22Rv1 (cell line): ENCODE data around the gene PAK3.

Source experiments
- H3K27ac ChIP-seq: fragments of 450-650 bp; 2 replicates; pipeline ENCODE4 v1.5.1; 2017
- ZFX ChIP-seq: fragments of 450-650 bp; IDR thresholded peaks from 2 replicates; pipeline ENCODE4 v1.6.1; 2017; ENCODE audit warnings: antibody characterized with exemption, borderline replicate concordance
- TF ChIP-seq, protein P1 (sequence below): fragments of 450-650 bp; IDR thresholded peaks from 2 replicates; pipeline ENCODE4 v1.5.1; 2017; ENCODE audit warnings: mild to moderate bottlenecking

Gene PAK3

DNA sequence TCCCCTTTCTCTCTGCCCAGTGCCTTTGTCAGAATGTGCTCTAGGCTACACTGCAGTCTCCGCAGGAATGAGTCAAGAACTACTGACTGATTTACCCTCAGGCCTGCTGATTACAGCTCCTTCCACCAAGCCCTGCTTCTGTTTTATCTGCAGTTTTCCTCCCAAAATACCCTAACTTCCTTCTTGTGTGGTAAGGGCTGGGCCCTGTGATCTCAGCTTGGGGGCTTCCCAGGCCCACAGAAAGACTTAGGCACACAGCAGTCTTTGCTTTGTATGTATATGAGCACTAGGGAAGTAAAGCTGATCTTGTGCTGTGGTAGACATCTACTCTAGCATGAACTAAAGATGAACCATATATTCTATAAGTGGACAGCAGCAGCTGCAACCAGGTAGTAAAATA is 18.8 kb downstream of the PAK3 start:
- H3K27ac ChIP-seq: no peak overlapping the region
- TF ChIP-seq, protein P1, sequence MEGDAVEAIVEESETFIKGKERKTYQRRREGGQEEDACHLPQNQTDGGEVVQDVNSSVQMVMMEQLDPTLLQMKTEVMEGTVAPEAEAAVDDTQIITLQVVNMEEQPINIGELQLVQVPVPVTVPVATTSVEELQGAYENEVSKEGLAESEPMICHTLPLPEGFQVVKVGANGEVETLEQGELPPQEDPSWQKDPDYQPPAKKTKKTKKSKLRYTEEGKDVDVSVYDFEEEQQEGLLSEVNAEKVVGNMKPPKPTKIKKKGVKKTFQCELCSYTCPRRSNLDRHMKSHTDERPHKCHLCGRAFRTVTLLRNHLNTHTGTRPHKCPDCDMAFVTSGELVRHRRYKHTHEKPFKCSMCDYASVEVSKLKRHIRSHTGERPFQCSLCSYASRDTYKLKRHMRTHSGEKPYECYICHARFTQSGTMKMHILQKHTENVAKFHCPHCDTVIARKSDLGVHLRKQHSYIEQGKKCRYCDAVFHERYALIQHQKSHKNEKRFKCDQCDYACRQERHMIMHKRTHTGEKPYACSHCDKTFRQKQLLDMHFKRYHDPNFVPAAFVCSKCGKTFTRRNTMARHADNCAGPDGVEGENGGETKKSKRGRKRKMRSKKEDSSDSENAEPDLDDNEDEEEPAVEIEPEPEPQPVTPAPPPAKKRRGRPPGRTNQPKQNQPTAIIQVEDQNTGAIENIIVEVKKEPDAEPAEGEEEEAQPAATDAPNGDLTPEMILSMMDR: no peak
- no peak for TF ChIP-seq ZFX

DNA sequence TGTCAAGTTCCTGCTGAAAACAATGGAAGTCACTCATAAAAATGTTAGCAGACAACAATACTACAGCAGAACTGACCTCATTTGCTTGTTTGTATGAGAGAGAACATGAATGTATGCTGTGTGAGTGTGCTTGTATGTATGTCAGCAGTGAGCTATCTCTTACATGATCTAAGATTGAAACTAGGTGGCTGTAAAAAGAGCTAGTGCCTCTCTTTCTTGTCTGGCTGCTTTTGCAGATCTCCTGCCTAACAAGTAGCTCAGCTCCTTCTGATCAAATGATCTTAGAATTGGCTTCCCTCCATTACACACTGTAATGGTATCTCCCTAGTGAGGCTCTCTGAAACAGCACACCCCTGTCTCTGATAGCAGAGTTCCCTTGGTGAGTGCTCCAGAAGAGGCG is 20.7 kb downstream of the PAK3 start:
- H3K27ac ChIP-seq: no peak overlapping the region
- TF ChIP-seq, protein P1: no peak
- TF ChIP-seq ZFX: no peak

DNA sequence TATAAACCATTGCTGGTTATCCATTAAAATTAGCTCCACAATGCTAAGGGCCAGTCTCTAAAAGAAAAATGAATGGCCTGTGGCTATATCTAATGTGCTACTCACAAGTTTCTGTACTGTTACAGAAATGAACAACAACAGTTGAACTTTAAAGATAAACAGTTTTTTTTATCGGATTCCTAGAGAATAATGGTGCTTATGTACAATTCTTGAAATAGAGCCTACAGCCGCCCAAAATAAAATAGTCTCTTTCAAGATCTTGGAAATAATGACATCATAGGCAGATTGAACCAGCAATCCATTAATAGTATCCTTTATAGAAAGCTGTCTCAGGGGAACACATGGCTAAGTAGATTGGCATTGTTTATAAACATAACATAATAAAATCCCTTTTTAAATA is 23.4 kb downstream of the PAK3 start:
- TF ChIP-seq ZFX: no peak
- TF ChIP-seq, protein P1: no peak
- no peak overlapping the region for H3K27ac ChIP-seq

DNA sequence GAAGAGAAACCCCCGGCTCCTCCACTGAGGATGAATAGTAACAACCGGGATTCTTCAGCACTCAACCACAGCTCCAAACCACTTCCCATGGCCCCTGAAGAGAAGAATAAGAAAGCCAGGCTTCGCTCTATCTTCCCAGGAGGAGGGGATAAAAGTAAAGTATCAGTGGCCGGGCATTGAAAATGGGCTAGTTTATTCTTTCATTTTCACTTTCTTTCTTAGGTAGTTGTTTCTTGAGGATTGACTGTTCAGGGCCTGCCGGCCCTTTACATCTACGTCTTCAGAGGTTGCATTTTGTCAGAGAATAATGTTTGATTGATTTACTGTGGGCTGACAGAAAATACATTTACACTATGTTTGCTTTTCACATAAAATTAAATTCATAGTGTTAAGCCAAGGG is 27.1 kb downstream of the PAK3 start:
- TF ChIP-seq, protein P1: no peak
- TF ChIP-seq ZFX: no peak
- H3K27ac ChIP-seq: no peak overlapping the region

DNA sequence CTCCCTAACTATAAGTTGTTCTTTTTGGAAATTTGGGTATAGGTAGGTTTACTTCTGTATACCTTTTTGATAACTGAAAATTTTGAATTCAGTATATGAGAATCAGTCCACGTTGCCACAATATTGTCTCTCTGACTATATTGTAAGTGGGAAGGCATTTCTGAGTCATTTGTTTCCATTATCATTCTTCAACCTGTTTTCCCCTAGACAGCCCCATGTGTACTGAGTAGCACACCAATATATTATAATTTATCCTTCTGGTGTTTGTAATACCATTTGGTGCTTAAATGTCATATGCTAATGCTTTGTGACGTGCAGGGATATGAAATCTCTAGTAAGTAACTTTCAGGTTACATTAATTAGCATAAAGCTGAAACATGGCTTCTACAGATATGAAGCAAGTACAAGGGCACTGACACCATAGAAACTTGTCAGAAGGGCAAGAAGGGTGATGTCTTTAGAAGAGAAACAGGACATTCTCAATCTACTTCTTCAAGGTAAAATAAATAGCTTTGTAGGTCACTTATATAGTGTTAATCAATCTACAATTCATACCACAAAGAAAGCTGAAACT is 27.7 kb downstream of the PAK3 start:
- TF ChIP-seq, protein P1: no peak
- TF ChIP-seq ZFX: no peak
- no peak overlapping the region for H3K27ac ChIP-seq

DNA sequence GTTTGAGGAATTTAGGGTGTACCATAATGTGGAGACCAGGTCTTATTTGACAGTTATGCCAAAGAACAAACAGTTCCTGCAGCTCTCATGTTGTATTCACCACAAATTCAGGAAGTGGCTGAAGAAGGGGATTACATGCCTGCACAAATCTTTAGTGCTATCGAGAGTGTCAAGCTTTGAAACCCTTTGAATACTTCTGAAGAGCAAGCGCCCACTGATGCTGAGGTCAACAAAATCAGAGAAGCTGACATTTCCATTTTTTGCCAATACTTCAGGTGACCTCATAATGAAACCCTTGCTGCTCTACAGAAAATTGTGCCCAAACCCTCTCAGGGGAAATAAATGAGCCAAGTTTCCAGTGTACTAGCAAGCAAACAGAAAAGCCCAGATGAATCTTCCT is 28.4 kb downstream of the PAK3 start:
- no peak overlapping the region for H3K27ac ChIP-seq
- no peak for TF ChIP-seq ZFX
- TF ChIP-seq, protein P1: no peak

DNA sequence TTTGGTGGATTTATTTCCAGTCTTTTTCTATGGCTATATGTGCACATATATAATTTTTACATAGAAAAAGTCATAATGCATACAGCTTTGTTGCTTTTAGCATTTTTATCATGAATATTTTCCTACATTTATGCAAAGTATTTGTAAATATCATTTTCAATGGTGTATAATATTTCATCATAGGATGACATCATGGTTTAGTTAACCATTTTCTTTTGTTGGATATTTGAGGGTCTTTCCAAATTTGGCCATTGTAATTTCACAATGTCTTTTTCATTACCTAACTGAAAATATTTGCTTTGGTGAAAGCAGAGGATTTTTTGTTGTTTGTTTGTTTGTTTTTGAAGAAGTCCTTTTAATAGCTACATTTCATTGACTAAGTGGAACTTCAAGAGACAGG is 31.0 kb downstream of the PAK3 start:
- H3K27ac ChIP-seq: no peak overlapping the region
- TF ChIP-seq ZFX: no peak
- TF ChIP-seq, protein P1: no peak
